NB4 (cell line): ENCODE results near the gene LPAR1.

ENCODE experiments used
- DNase-seq: peaks from one replicate; pipeline ENCODE4 v3.0.0; 2010; ENCODE audit warnings: low read depth
- H3K4me3 ChIP-seq: one replicate; pipeline ENCODE4 v1.5.1; 2011; ENCODE audit warnings: mild to moderate bottlenecking, low read depth, low read length, moderate library complexity
- MYC ChIP-seq: IDR thresholded peaks from 2 replicates; pipeline ENCODE4 v1.6.1; 2011; ENCODE audit warnings: low read depth, low read length
- POLR2A ChIP-seq: IDR thresholded peaks from 2 replicates; pipeline ENCODE4 v1.6.1; 2011; ENCODE audit warnings: mild to moderate bottlenecking; ENCODE audit not compliant: insufficient read length; ENCODE audit errors: extremely low read depth
- TF ChIP-seq, protein P1 (sequence below): IDR thresholded peaks from 2 replicates; pipeline ENCODE4 v1.6.1; 2011; ENCODE audit warnings: low read depth, low read length
- TF ChIP-seq, protein P2 (sequence below): IDR thresholded peaks from one replicate; pipeline ENCODE4 v1.5.1; 2012; ENCODE audit warnings: low read depth, low read length

The LPAR1 gene

DNA sequence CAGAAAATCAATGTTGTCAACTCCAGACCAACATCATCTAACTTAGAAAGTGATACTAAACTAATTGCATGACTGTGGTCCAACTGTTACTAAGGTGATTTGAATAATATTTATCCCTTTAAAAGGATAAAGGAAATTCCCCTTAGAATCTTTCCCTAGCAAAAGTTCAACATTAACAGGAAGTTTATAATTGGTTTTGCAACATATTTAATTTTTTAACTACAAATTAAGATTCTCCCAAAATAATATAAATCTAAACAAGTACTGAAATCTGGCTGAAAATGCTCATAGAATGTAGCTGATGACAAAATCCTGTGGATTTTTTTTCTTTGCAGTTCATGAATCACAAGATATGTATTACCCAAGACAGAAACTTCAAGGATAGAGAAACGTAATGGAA lies 151.4 kb downstream of the LPAR1 start:
- DNase-seq = no peak
- H3K4me3 ChIP-seq = no peak overlapping the region
- TF ChIP-seq, protein P1, sequence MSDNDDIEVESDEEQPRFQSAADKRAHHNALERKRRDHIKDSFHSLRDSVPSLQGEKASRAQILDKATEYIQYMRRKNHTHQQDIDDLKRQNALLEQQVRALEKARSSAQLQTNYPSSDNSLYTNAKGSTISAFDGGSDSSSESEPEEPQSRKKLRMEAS = no peak
- TF ChIP-seq, protein P2, sequence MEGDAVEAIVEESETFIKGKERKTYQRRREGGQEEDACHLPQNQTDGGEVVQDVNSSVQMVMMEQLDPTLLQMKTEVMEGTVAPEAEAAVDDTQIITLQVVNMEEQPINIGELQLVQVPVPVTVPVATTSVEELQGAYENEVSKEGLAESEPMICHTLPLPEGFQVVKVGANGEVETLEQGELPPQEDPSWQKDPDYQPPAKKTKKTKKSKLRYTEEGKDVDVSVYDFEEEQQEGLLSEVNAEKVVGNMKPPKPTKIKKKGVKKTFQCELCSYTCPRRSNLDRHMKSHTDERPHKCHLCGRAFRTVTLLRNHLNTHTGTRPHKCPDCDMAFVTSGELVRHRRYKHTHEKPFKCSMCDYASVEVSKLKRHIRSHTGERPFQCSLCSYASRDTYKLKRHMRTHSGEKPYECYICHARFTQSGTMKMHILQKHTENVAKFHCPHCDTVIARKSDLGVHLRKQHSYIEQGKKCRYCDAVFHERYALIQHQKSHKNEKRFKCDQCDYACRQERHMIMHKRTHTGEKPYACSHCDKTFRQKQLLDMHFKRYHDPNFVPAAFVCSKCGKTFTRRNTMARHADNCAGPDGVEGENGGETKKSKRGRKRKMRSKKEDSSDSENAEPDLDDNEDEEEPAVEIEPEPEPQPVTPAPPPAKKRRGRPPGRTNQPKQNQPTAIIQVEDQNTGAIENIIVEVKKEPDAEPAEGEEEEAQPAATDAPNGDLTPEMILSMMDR = no peak
- no peak for TF ChIP-seq POLR2A
- TF ChIP-seq MYC = no peak

- TF ChIP-seq, protein P2 = no peak
- TF ChIP-seq, protein P1 = no peak
- TF ChIP-seq MYC (no peak), POLR2A (no peak)
- no peak for DNase-seq
- H3K4me3 ChIP-seq = no peak overlapping the region
These were observed 158.1 kb downstream of the LPAR1 start for GRCh38 chr9:110880189-110880588.

- no peak for DNase-seq
- H3K4me3 ChIP-seq = no peak overlapping the region
- TF ChIP-seq, protein P1 = no peak
These were observed 160.9 kb downstream of the LPAR1 start for GRCh38 chr9:110877374-110877773.

GRCh38 chr9:110876929-110877328 lies 161.3 kb downstream of the LPAR1 start:
- TF ChIP-seq, protein P1 = no peak
- H3K4me3 ChIP-seq = no peak overlapping the region
- DNase-seq = no peak

DNA sequence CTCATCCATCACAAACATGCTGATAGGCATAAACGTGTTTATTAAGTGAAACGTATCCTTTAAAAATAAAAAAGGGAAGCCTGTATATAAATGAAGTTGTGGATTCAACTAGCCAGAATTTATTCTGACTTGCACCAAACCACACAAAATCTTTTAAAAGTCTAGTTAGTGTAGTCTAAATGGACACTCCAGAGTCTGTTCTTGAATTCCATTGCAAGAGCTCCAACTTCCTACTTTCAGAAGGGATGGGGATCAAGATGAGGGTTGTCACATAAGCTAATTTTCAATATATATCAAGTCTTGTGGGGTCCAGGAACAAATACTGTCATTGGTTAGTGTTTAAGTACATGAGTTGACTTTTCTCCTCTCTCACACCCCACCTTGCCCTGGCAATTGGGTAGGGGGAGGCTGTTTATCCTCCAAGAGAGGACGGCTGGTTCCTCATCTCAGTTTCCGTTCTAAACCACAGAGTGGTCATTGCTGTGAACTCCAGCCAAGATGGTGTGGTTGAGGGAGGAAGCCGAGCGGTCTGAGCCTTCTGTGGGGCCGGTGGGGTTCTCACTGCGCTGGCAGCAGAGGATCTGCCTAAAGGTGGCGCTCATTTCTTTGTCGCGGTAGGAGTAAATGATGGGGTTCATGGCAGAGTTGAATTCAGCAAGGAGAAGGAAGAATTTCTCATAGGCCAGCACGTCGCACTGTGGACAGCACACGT lies 163.2 kb downstream of the LPAR1 start:
- TF ChIP-seq MYC = peak; percentile 60
- TF ChIP-seq, protein P2 = peak; percentile 61
- TF ChIP-seq, protein P1 = no peak; the same call in 1 of the 2 replicates
- DNase-seq = peak; percentile 89

DNA sequence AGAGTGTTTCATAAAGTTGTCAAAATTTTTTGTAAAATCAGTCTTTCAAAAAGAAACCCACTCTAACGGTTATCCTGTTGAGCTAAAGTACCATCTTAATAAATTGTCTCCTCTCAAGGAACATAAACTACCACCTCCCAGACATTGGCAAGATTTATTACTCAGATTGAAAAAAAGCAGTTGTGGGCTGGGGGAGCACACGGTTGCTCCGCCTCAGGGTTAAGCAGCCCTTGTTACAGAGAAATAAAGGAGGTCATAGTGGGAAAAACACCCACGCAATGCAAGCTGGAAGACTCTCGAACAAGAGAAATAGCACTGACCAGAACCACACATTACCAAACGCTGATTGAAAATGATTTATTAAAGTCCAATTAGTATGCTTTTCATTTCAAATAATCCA lies 165.3 kb downstream of the LPAR1 start:
- no peak for DNase-seq
- H3K4me3 ChIP-seq = no peak overlapping the region
- TF ChIP-seq MYC = no peak
- TF ChIP-seq, protein P2 = no peak

More for the DNA sequence above, 163.2 kb downstream of the LPAR1 start:
- H3K4me3 ChIP-seq = no peak overlapping the region

DNA sequence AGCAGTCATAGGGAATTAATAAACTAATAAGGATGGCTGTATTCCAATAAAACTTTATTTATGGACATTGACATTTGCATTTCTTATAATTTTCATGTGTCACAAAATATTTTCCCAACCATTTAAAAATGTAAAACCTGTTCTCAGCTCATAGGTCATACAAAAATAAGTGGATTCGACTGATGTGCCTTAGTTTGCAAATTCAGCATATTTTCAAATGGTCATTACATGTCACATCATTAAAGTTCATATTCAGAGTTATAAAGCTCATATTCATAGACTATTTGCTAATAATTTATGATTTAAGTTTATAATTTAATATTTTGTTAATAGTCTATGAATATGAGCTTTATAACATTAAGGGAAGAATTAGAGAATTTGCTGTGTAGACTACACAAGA lies 166.5 kb downstream of the LPAR1 start:
- no peak for DNase-seq
- H3K4me3 ChIP-seq = no peak overlapping the region
- TF ChIP-seq MYC (no peak), POLR2A (no peak)
- TF ChIP-seq, protein P1 = no peak
- TF ChIP-seq, protein P2 = no peak
